DMS114 treated with DMSO at 0.1 percent for 48 hours (cell line): ENCODE data around the gene DTNB.
"Not testable (repeated sequence)": the region's sequence is repeated elsewhere in the genome, so short reads cannot be mapped to it uniquely, and the experiment has no call there.

Experiments used
- DNase-seq: peaks from one replicate; lab custom pipeline; 2025; ENCODE audit not compliant: unreplicated experiment; lab: John Stamatoyannopoulos, UW

The DTNB gene

DNA sequence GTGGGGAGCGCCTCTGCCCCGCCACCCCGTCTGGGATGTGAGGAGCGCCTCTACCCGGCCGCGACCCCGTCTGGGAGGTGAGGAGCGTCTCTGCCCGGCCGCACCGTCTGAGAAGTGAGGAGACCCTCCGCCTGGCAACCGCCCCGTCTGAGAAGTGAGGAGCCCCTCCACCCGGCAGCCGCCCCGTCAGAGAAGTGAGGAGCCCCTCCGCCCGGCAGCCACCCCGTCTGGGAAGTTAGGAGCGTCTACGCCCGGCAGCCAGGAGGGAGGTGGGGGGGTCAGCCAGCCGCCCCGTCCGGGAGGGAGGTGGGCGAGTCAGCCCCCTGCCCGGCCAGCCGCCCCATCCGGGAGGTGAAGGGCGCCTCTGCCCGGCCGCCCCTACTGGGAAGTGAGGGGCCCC is 39.6 kb downstream of the DTNB start:
- not testable (repeated sequence) for DNase-seq

DNA sequence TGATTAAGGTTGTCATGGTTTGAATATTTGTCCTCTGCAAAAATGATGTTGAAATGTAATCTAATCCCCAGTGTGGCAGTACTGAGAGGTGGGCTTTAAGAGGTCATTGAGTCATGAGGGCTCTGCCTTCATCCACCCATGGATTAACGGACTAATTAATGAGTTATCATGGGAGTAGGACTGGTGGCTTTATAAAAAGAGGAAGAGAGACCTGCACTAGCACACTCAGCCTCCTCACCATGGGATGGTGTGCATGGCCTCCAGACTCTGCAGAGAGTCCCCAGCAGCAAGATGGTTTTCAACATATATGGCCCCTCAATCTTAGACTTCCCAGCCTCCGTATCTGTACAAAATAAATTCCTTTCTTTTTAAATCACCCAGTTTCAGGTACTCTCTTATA is 41.0 kb downstream of the DTNB start:
- DNase-seq, result no peak

- no peak for DNase-seq
Measured at GRCh38 chr2:25624635-25625034, 48.7 kb downstream of the DTNB start.

GRCh38 chr2:25623361-25623760 is 50.0 kb downstream of the DTNB start:
- DNase-seq, result no peak

DNA sequence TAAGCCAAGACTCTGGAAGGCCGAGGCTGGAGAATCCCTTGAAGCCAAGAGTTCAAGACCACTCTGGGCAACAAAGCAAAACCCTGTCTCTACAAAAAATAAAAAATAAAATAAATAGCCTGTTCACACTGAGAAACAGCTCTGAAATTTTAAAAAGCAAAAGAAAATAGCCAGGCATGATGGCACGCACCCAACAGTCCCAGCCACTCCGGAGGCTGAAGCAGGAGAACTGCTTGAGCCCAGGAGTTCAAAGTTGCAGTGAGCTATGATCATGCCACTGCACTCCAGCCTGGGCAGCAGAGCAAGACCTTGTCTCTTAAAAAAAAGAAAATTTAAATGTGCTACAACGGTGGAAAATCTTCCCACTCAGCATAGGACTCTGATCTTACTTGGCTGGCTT is 52.7 kb downstream of the DTNB start:
- no peak for DNase-seq

GRCh38 chr2:25620077-25620476 is 53.3 kb downstream of the DTNB start:
- DNase-seq, result no peak

DNA sequence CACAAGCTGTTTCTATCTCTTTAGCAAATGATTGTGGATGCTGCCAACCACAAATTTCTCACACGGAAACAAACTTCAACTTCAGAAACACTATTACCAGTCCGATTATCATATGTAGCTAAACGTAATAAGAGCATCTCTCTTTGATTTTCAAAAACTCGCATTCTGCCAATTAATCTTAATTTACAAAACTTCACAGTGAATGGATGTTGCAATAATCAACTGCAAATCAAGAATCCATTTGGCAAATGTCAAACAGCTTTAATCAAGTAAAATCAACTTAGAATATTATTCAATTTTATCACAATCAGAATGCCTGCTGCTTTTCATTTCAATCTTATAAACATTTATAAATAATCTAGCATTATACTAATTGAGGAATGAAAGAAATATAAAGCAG is 54.2 kb downstream of the DTNB start:
- no peak for DNase-seq

DNA sequence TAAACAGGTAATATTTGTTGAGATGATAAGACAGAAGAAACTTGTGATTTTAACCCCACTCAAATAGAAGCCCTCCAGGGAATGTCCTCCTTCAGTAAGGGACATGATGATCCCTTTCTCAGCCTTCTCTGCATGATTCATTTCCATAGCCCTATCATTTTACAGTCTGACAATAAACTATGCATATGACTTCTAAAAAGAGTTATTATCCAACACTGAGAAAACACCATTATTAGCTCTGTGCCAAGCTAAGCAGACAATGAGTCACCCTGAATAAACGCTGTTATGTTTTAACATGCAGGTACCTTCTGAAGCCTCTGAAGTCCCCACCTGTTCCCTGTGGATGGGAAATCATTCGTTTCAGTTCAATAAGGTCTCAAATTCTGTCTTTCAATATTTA is 54.7 kb downstream of the DTNB start:
- no peak for DNase-seq

GRCh38 chr2:25617948-25618646 is 55.3 kb downstream of the DTNB start:
- DNase-seq, result no peak

DNA sequence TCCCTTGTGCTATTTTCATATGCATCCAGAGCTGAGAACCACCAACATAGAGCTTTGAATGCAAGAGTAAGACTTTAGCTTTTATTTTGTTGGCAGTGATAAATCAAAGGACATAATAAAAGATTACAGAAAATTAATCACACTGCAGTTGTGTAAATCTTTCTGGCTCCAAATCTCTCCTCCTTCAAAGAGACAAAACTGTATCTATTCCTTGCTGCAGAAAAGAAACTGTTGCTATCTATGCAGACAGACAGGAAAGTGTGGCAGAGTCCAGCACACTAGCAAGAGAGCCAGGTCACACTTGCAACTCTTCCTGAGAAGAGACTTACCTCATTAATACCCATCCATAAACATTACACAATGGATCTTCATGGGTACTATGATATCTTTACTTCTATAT is 57.5 kb downstream of the DTNB start:
- DNase-seq, result no peak

- DNase-seq, result no peak
Measured at GRCh38 chr2:25615386-25615785, 58.0 kb downstream of the DTNB start.

- DNase-seq, result no peak
Measured at GRCh38 chr2:25614711-25615110, 58.7 kb downstream of the DTNB start.

DNA sequence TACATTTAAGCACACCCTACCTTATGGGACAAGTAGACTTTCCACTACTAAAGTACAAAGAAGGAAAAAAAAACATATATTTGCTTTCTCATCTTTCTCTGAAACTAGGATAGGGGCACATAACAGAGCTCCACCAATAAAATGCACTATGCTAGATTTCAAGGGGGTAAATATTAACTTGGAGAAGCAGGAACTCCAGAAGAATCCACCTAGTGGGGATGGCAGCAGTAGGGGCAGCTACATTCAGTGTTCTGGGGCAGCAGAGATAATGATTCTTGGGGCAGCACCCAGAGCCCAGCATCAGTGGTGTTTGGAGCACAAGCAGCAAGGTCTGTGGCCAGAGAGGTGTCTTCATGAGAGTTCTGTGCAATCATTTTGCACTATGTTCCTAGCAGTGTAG is 64.7 kb downstream of the DTNB start:
- DNase-seq, result no peak

GRCh38 chr2:25606892-25607291 is 66.5 kb downstream of the DTNB start:
- DNase-seq, result peak; percentile 18

DNA sequence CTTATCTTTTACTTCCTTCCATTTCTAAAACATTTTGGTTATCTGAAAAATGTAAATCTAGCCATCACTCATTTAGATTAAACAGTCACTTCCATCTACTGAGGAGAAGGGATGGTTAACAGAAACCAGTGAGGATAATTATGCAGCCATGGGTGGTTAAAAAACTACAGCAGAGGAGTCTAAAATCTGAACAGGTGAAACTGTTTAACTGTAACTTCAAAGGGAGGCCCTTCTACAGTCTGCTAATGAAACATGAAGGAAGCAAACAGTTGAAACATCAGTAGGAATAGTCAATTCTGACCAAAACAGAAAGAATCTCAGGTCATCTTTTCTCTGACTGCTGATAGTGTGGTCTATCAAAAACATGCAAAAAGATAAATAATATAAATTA is 71.0 kb downstream of the DTNB start:
- no peak for DNase-seq

DNA sequence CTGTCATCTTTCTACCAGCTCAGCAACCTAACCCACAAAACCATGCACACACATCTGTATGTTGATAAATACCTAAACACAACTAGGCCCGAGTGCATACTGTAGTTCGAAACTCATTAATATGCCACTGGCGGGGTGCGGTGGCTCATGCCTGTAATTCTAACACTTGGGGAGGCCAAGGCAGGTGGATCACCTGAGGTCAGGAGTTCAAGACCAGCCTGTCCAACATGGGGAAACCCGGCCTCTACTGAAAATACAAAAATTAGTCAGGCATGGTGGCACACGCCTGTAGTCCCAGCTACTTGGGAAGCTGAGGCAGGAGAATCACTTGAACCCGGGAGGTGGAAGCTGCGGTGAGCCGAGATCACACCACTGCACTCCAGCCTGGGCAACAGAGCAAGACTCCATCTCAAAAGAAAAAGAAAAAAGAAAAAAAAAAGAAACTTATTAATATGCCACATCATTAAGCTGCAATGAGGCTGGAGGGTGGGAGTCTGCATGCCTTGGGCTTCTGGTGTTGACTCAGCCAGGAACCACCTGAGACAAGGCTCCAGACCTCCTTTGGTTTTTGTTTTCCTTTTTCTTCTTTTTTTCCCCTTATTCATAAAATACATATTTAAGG is 71.6 kb downstream of the DTNB start:
- DNase-seq, result not testable (repeated sequence)

DNA sequence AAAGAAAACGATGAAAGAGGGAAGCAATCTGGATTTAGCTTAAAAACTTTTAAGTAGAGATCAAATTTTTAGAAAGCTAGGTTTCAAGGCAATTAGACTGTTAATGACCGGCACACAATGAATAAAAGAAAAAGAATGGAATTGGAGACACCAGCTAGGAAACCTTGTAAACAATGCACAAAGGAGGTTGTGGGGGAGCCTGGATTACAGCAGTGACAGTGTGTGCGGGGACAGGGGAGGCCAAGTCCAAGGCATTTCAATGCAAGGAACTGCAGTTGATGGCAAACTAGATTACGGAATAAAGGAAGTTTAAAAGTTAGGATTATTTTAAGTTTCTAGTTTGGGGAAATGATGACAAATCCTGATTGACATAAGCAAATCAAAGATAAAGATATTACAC is 74.5 kb downstream of the DTNB start:
- DNase-seq, result no peak

DNA sequence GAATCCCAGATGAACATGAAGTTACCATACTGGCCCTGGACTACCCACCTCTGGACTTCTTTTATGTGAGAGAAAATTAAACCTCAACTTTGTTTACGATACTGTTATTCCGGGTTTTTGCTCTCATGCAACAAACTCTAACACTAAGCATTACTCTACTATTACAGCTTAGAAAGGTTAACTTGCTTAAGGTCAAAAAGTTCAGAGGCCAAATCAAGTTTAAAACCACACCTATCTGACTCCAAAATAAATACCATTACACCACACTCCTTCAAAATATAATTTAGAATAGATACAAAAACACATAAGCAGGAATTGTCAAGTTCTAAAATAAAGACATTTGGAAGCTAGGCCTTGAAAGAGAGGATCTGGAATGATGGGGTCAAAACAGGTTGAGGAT is 75.0 kb downstream of the DTNB start:
- no peak for DNase-seq

DNA sequence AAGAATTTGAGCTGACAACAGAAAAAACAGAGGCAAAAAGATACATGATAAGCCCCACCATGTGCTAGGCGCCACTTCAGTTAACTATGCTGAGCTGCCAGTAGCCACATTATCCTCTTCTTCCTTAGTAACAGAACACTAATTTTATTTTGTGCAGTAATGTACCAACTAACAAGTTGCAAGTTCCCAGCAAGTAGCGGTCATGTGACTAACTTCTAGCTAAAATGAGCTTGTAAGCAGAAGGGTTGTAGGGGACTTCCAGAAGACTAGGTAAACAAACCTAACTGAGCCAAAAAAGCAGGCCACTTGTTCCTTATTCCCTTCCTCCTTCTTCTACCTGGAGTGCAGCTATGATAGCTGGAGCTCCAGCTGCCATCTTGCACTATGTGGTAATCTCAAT is 75.5 kb downstream of the DTNB start:
- no peak for DNase-seq

GRCh38 chr2:25596516-25597244 is 76.7 kb downstream of the DTNB start:
- DNase-seq, result no peak

GRCh38 chr2:25595393-25595792 is 78.0 kb downstream of the DTNB start:
- no peak for DNase-seq

GRCh38 chr2:25594991-25595390 is 78.4 kb downstream of the DTNB start:
- DNase-seq, result no peak
